Measurements from ENCODE around the gene SCAMP2. TPM values are rescaled to one million over a fixed set of nuclear protein-coding genes. Genes with fewer than 3 reads are reported as not detected.

Gene SCAMP2
- total RNA-seq, 1 donor from 2014 or later, result 35.6 TPM

- Mint-ChIP-seq H3K36me3 (ENCODE audit: unreplicated experiment) (peaks cover 4% of the 10 kb centered on the region), H3K27me3 (ENCODE audit: unreplicated experiment) (peaks cover 5% of the 10 kb centered on the region), H3K27ac (ENCODE audit: unreplicated experiment) (no peak overlapping the region), H3K9me3 (ENCODE audit: unreplicated experiment) (peaks cover 14% of the 10 kb centered on the region), H3K4me3 (ENCODE audit: unreplicated experiment) (peak overlapping the region; percentile 95), H3K4me1 (ENCODE audit: low read depth, unreplicated experiment) (peaks cover 17% of the 10 kb centered on the region)
- no peak for DNase-seq
- TF ChIP-seq, protein P1, sequence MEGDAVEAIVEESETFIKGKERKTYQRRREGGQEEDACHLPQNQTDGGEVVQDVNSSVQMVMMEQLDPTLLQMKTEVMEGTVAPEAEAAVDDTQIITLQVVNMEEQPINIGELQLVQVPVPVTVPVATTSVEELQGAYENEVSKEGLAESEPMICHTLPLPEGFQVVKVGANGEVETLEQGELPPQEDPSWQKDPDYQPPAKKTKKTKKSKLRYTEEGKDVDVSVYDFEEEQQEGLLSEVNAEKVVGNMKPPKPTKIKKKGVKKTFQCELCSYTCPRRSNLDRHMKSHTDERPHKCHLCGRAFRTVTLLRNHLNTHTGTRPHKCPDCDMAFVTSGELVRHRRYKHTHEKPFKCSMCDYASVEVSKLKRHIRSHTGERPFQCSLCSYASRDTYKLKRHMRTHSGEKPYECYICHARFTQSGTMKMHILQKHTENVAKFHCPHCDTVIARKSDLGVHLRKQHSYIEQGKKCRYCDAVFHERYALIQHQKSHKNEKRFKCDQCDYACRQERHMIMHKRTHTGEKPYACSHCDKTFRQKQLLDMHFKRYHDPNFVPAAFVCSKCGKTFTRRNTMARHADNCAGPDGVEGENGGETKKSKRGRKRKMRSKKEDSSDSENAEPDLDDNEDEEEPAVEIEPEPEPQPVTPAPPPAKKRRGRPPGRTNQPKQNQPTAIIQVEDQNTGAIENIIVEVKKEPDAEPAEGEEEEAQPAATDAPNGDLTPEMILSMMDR (IDR thresholded peaks at IDR 0.05; ENCODE audit: partially characterized antibody, unreplicated experiment), result no peak
These were observed 31.1 kb upstream of the SCAMP2 start for GRCh38 chr15:74904190-74904805.

DNA sequence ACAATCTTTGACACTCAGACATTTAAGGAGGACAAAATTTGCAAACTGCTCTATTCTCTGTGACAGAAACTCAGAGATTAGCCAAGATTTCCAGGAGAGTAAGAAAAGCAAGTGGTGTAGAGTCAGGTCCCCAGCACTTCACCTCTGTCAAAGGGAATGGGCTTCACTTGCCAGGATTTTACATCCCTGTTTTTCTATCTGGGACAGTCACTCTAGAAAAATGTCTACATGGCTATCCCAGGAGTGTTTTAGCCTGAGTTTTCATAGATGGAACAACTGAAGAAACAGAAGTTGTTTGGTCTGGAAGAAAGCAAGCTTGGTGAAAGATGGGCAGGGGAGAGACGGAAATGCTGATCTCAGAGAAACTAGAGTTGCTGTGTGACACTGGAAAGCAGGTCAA lies 30.5 kb upstream of the SCAMP2 start:
- peaks cover 17% of the 10 kb centered on the region for H3K4me1 Mint-ChIP-seq (ENCODE audit: low read depth, unreplicated experiment)
- peaks cover 5% of the 10 kb centered on the region for H3K27me3 Mint-ChIP-seq (ENCODE audit: unreplicated experiment)
- peaks cover 14% of the 10 kb centered on the region for H3K9me3 Mint-ChIP-seq (ENCODE audit: unreplicated experiment)
- H3K4me3 Mint-ChIP-seq (ENCODE audit: unreplicated experiment), result peak overlapping the region; percentile 73
- no peak for DNase-seq
- H3K36me3 Mint-ChIP-seq (ENCODE audit: unreplicated experiment), result peaks cover 4% of the 10 kb centered on the region
- TF ChIP-seq, protein P1 (IDR thresholded peaks at IDR 0.05; ENCODE audit: partially characterized antibody, unreplicated experiment), result no peak
- no peak overlapping the region for H3K27ac Mint-ChIP-seq (ENCODE audit: unreplicated experiment)

- DNase-seq, result no peak
- peaks cover 4% of the 10 kb centered on the region for H3K36me3 Mint-ChIP-seq (ENCODE audit: unreplicated experiment)
- no peak overlapping the region for H3K27ac Mint-ChIP-seq (ENCODE audit: unreplicated experiment)
- H3K4me3 Mint-ChIP-seq (ENCODE audit: unreplicated experiment), result no peak overlapping the region
- peaks cover 14% of the 10 kb centered on the region for H3K9me3 Mint-ChIP-seq (ENCODE audit: unreplicated experiment)
- peaks cover 17% of the 10 kb centered on the region for H3K4me1 Mint-ChIP-seq (ENCODE audit: low read depth, unreplicated experiment)
- TF ChIP-seq, protein P1 (IDR thresholded peaks at IDR 0.05; ENCODE audit: partially characterized antibody, unreplicated experiment), result no peak
- H3K27me3 Mint-ChIP-seq (ENCODE audit: unreplicated experiment), result peaks cover 5% of the 10 kb centered on the region
These were observed 29.3 kb upstream of the SCAMP2 start for GRCh38 chr15:74902295-74903075.

DNA sequence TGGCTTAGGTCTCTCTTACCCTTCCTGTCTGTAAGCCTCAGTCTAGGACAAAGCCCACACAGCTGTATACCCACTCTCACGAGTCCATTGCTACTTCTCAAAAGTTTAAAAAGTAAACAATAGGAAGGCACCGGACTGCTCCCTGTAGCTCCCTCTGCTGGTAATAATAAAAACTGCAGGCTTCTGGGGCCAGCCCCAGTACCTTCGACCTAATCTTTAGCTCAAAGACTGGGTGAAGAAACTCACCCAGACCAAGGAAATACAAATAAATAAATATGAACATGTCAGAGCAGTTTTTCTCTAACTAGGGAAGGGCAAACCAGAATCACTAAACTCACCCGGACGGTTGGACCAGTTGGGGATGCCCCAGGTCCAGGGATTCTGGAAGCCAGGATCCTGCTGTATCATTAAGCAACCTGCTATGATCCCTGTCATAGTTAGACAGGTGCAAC lies 28.5 kb upstream of the SCAMP2 start:
- no peak overlapping the region for H3K27ac Mint-ChIP-seq (ENCODE audit: unreplicated experiment)

More for the DNA sequence above, 28.5 kb upstream of the SCAMP2 start:
- peak; percentile 61 for DNase-seq
- Mint-ChIP-seq H3K36me3 (ENCODE audit: unreplicated experiment) (peaks cover 4% of the 10 kb centered on the region), H3K27me3 (ENCODE audit: unreplicated experiment) (peaks cover 2% of the 10 kb centered on the region), H3K9me3 (ENCODE audit: unreplicated experiment) (peaks cover 12% of the 10 kb centered on the region), H3K4me3 (ENCODE audit: unreplicated experiment) (no peak overlapping the region), H3K4me1 (ENCODE audit: low read depth, unreplicated experiment) (peaks cover 10% of the 10 kb centered on the region)
- TF ChIP-seq, protein P1 (IDR thresholded peaks at IDR 0.05; ENCODE audit: partially characterized antibody, unreplicated experiment), result peak; percentile 96

All from glutamatergic neuron (in vitro differentiated cells).